HG02981 (cell line): ENCODE data around the gene MSS51.

ENCODE experiments used
- ATAC-seq: cut with Tn5 transposase; IDR thresholded peaks from one replicate; pipeline ENCODE4 v1.9.1; 2021; ENCODE audit warnings: mild to moderate bottlenecking, moderate library complexity; ENCODE audit not compliant: unreplicated experiment

The MSS51 gene

DNA sequence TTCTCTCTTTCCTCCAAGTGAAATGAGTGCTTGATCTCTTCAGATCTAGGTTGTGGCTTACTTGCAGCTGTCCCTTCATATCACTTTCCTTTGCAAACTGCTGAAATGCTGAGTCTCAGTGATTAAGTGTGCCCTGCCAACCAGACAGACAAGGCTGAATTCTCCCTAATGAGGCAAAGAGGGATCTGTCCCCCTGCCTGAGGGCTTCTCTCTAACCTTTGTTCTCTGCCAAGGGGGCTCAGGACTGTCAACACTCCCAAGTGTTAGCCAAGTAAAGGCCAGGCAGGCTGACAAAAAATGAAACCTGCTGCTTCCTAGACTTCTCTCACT lies at the start of gene MSS51:
TSS of gene MSS51 (minus strand) at position 24 of the 330 bp plus-strand sequence. CDS start 5,277 bp downstream, outside the sequence.
- no peak for ATAC-seq

GRCh38 chr10:73480158-73480557 lies 46.8 kb upstream of the MSS51 start:
- ATAC-seq, result no peak

- no peak for ATAC-seq
These were observed 45.3 kb upstream of the MSS51 start for GRCh38 chr10:73478636-73479035.

- no peak for ATAC-seq
These were observed 37.9 kb upstream of the MSS51 start for GRCh38 chr10:73471226-73471625.

GRCh38 chr10:73469579-73469978 lies 36.2 kb upstream of the MSS51 start:
- ATAC-seq, result no peak

DNA sequence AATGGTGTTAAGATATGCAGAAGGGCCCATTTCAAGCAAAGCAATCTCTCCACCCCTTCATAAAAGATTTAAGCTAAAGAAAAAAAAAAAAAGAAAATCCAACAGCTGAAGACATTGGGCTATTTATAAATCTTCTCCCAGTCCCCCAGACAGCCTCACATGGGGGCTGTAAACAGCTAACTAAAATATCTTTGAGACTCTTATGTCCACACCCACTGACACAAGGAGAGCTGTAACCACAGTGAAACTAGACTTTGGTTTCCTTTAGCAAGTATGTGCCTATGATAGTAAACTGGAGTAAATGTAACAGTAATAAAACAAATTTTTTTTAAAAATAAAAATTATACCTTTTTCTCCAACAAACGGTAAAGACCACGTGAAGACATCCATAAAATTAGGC lies 33.8 kb upstream of the MSS51 start:
- no peak for ATAC-seq

GRCh38 chr10:73465978-73466726 lies 32.8 kb upstream of the MSS51 start:
- ATAC-seq, result no peak

DNA sequence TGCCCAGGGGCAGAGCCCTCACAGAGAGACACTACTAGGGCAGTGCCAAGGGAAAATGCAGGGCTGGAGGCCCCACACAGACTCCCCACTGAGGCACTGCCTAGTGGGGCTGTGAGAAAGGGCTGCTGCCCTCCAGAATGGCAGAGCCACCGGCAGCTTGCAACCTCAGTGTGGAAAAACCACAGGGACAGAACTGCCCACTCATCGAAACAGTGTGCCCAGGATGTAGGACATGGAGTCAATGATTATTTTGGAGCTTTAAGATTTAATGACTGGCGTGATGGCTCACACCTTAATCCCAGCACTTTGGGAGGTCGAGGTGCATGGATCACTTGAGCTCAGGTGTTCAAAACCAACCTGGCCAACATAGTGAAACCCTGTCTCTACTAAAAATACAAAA lies 27.5 kb upstream of the MSS51 start:
- ATAC-seq, result no peak

DNA sequence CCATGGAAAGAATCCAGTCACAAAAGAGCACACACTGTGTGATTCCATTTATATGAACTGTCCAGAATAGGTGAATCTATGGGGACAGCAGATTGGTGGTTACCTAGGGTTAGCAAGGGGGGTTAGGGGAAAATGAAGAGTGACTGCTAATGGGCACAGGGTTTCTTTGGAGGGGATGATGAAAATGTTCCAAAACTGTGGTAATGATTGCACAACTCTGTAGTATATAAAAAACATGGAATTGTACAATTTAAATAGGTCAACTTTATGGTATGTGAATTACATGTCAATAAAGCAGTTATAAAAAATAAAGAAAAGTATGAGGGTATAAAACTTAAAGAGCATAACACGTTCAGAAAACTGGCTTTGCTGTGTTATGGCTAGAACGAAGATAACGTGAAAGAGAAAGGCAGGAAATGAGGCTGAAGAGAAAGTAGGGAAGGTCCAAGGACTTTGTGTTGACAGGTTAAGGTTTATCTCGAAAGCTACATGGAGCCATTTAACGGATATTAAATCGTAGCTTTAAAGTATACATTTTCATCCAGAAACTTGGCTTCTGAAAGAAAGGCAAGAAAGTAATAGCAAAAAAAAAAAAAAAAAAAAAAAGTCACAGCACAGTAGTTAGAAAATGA lies 26.4 kb upstream of the MSS51 start:
- ATAC-seq, result no peak

GRCh38 chr10:73456187-73456890 lies 23.0 kb upstream of the MSS51 start:
- no peak for ATAC-seq

GRCh38 chr10:73449113-73449512 lies 15.8 kb upstream of the MSS51 start:
- ATAC-seq, result no peak

DNA sequence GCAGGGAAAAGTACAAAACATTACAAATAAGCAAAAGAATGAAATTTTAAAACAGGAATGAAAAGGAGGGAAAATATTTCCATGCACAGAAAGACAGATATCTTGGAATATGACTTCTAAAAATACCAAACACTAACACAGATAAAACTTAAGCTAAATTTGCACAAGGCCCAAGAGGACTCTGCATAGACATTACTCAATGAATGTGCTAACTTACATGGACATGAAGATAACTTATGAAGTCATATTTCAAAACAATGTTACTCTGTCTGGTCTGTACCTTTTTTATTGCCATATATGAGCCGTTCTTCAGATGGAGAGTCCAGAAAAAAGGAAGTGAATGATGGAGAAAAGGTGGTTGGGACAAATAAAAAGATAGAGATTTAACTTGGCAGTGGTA lies 15.0 kb upstream of the MSS51 start:
- ATAC-seq, result no peak

DNA sequence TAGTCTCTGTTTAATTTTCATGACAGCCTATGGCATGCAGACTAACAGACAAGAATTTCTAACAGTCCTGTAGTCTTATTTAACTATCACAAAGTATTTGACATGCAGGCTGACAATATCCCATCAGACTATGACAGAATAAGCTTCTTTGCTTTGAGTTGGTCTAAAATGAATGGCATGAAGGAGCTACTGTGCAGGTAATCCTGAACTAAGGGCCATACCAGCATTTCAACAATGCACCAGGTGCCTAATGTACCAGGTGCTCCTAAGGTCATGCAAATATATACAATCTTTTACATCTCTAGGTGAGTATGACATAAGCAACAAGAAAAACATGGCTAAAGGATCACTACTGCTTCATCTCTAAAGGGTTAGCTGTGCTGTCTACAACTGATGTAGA lies 13.6 kb upstream of the MSS51 start:
- no peak for ATAC-seq

DNA sequence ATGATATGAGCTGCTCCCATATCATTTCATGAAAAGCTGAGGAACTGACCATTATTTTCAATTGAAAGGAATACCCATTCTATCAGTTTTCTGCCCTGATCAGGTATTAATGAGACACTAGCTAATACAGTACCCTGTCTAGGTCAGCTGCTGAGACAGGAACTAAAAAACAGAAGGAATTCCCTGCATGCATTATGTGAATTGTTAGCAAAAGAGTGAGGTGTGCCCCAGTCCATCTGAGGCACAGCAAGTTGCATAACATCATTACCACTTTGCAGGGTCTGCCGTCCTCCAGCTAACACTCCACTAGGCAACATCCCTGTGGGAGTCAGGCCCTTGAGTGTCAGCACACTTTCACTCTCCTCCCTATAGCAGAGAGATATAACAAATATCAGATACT lies 11.1 kb upstream of the MSS51 start:
- ATAC-seq, result no peak

DNA sequence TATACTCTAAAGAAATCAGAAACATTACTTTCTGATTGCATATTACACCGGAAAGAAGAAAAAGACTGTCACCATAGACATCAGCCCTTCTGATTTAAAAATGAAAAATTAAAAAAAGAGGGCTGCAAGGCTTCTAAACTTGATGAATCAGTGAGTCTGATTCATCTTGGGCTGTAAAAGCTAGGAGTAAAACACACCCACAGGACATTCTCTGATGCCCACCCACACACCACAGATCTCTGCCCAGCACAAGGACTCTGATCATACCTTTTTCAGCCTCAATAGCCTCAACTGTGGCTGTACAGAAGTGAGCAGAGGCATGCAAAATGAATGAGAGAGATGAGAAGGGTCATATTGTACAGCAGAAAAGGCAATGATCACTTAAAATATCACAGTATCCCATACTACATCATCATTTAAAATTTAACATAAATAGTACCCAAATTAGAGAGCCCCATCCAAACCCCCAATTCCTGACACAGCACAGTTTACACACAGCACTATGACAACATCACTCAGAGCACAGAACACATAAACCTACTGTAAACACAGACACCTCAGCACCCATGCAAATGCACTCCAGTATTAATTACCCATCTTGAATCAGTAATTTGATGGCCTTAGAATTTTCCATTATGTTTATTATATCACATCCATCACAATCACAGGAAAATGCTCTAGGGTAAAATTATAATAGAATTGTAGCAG lies 6.4 kb upstream of the MSS51 start:
- no peak for ATAC-seq

DNA sequence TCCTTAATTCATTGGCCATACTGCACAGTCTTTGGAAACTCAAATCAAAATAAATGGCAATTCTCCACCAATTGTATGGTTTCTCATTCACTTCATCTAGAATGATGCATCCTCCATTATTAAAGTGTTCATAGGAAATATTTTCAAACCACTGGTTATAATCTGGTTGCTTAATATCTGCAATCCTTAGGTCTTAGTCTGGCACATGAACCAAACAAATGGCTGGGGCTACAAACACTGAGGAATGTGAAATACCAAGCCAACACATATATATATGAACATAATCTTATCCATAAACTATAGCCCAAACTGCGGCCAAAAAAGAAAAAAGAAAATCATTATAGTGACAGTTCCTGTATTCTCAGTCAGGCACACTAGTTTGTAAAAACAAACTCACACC lies 5.7 kb upstream of the MSS51 start:
- no peak for ATAC-seq

GRCh38 chr10:73432646-73433537 lies 469 bp downstream of the MSS51 start:
- no peak for ATAC-seq

GRCh38 chr10:73426318-73426717 lies 7.0 kb downstream of the MSS51 start:
- no peak for ATAC-seq

GRCh38 chr10:73424478-73424877 lies 8.9 kb downstream of the MSS51 start:
- no peak for ATAC-seq

DNA sequence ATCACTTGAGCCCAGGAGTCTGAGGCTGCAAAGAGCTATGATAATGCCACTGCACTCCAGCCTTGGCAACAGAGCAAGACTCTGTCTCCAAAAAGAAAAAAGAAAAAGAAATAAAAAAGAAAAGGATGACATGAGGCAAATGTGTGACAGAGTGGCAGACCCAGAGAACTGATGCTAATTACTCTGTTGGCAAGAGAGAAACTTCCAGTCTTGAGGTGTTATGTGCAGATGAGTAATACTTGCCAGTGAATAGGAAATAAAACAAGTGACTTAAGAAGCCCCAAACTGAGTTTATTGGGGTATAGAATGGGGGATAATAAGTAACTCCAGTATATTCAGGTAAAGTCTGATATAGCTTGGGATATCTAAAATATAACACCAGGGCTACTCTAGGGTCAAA lies 10.1 kb downstream of the MSS51 start:
- no peak for ATAC-seq

GRCh38 chr10:73416571-73416970 lies 16.8 kb downstream of the MSS51 start:
- no peak for ATAC-seq
